HG03066 (cell line): ENCODE results near the gene PDSS1.
"Not testable (repeated sequence)": the region's sequence is repeated elsewhere in the genome, so short reads cannot be mapped to it uniquely, and the experiment has no call there.

Source experiments
- ATAC-seq: cut with Tn5 transposase; IDR thresholded peaks from one replicate; pipeline ENCODE4 v1.9.1; 2021; ENCODE audit warnings: low read depth; ENCODE audit not compliant: unreplicated experiment

The PDSS1 gene

DNA sequence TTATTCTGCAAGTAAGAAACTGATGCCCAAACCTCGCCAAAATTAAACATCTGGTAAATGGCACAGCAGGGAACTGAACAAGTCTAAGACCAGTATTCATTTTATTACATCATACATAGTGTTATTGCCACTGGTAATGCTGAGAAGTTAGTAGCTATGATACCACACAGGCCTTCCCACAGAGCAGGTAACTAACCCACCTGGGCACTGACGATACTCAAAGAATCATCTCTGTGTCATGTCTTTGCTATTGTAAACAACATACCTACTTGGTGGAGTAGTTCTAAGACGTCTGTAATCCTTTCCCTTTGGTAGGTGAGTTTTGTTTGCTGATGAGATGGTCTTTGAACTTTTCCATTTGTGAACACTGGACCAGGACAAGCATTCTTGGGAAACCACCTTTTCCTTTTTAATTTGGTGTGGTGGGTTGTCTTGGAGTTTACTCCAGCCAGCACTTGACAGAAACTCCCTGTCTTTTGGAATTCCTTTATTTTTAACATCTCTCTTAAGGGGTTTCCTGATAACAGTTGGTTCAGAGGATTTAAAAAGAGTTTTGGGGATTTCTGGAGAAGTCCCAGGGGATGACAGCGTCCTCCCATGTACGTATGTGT lies 40.9 kb downstream of the PDSS1 start:
- no peak for ATAC-seq

DNA sequence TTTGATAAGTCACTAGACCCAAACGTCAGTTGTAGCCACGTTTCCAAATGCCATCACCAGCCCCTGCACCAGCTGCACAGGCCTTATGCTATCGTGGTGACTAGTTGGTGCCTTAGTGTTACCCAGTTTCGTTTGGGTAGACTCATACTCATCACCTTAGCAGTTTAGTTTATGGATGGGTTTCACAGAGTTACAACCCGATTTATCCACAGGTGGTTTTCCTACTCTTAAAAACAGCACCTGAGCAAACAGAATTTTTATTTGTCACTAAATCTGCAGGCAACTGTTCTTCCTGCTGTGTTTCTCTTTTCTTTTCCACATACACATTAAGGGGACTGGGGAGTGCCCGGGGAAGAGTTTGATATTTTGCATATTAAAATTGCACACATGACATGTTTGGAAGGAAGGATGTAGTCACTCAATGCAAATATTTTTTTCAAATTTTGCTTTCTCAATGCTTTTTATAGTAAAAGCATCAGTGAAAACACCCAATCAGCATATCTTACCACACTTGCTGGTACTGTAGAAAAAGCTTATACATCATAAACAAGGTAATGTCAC lies 41.6 kb downstream of the PDSS1 start:
- ATAC-seq = peak; percentile 29

DNA sequence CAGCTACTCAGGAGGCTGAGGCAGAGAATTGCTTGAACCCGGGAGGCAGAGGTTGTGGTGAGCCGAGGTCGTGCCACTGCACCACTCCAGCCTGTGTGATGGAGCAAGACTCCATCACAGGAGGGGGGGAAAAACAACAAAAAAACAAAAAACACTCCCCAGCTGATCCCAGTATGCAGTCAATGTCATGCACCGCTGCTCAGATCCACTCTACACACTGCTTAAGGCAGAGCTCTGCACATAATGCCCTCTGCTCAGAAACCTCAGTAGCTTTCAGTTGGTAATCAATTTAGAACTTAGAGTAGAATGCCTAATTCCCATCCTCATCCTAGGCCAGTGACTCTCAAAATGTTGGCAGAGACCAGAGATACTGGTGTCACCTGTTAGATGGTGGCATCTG lies 43.9 kb downstream of the PDSS1 start:
- no peak for ATAC-seq

DNA sequence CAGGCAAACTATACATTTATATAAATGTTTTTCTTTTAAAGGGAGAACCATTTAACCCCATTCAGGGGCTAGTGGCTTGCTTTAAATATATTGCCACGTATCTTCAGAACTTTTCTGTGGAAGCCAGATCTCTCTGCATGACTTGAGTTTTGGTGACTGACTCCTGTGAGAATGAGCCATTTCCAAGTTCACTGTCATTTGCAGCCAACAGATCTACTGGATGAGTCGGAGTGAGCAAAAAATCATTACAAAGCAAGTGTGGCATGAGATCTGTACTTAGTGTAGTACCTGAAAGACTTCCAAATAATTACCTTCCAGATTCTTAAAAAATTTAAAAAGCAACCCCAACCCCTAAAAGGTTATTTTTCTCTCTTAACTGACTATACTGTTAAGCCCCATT lies 45.6 kb downstream of the PDSS1 start:
- no peak for ATAC-seq

DNA sequence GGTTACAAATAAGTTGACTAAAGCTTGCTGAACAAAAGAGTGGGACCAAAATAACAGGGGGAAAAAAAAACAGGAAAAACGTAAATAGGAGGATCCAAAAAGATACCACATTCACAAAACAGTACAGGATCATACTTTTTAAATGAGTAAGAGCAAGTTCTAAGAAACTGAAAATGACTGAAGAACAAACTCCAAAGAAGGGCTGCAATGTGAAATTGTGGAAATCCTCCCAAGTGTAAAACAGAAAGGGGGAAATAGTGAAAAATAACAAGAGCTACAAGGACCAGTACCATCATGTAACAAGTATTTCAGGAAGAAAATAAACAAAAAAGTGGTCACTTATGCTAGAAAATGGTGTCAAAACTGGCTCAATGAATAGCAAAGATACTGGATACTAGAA lies 46.3 kb downstream of the PDSS1 start:
- no peak for ATAC-seq

DNA sequence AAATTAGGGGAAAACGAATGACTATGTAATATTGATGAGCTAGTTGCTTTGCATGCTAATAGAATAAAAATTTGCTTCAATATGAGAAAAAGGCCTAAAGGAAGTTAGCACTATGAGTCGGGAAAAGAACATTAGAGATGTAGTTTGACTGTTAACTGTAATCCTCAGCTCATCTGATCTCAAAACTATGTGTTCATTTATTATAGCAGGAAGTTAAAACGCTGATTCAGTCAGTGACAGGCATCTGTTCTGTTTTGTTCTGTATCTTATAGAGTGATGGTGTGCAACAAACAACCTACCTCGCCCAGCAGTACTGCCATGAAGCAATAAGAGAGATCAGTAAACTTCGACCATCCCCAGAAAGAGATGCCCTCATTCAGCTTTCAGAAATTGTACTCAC lies 48.6 kb downstream of the PDSS1 start:
- ATAC-seq = no peak

DNA sequence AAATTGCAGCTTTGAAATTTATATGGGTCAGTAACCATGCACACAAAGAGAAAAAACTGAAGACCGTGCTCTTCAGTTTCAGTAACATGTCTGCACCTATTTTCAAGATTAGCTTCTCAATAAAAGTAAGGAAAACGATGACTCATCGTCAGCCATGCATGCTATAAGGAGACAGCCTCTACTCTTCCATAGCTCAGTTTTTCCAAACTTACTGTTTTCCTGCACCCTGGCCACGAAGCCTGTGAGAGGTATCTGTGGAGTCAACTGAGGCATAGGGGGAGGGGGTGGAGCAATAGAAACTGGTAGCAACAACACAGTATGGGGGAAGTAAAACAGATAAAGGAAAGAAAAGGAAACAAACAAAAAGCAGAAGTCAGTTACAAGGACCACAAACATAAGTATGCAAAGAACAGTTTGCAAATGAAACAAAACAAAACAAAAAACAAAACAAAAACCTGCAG lies 58.0 kb downstream of the PDSS1 start:
- ATAC-seq = peak; percentile 95

DNA sequence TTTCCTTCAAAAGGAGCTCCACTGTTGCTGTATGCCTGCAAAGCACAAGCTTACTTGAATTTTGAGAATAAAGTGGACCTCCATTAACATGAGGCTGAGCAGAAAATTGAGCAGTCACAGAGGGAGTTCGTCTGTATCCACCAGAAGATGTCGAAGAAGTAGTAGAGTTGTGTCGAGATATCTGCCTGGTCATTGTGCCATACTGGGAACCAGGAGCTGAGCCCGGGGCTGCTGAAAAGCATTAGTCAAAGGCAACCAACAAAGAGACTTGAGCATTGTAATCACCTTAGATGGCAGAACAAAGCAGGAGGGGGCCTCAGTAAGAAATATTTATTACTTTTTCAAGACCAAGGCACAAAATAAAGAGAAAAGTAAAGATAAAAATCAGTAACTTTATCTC lies 61.5 kb downstream of the PDSS1 start:
- no peak for ATAC-seq

DNA sequence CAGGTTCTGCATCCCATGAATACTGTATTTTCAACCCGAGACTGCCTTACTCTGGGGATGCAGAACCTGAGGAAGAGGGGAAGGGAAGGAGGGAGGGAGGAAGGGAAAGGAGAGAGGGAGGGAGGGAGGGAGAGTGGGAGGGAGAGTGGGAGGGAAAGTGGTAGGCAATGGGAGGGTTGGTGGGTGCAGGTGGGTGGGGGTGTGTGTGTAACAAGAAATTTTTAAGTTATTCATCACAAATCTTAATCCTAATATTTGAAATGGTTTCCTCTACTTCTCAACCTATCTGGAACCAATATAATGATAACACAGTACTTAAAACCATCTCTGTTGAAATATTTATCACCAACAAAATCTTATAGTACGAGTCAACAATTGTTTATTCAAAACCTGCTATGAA lies 68.0 kb downstream of the PDSS1 start:
- no peak for ATAC-seq

DNA sequence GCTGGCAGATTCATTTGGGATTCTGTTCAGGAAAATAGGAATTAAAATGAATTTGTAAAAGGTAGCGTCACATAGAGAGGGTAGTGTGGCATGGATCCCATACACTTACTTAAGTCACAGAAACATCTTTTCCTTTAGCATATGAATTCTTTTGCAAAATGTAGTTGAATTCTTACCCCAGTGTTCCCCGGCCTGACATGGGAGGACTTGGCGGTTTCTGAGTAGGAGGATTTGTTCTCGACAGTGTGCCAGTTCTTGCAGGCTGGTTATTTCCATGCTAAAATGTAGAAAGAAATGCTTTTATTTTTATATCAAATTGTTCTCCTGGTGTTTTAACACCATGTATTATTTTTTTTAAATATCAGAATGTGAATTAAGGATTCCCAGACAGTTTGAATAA lies 72.6 kb downstream of the PDSS1 start:
- no peak for ATAC-seq

DNA sequence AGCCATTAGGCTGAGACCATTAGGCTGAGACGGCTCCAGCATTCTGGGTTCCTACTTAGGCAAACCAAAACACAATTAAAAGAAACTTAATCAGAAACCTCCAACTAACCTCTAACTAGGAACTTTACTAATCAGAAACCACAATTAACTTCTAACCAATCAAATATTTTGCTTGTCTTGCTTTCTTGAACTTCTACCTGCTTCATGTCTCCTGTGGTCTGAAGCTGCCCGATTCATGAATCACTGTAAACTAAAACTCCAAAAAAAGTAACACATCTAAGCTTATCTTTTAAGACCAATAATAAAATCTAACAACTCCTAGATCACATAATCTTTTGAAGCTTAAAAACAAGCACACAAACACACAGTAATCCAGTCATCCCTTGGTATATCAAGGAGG lies 76.1 kb downstream of the PDSS1 start:
- ATAC-seq = no peak

DNA sequence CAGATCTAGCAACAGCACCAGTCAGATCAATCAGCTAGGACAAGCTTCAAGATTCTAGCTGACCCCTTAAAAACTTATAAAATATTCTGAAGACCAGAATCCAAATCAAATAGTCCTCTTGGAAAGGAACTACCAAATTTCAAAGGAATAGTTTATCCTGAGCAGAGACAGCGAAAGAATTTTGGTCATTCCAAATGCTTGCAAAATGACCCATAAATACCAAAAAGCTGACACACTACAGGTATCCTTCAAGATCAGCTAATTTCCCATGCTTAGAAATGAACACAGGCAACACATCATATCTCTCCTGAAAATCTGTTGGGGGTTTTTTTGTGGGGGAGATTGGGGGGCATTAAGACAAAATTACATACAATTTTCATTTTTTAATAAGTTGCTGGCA lies 78.8 kb downstream of the PDSS1 start:
- no peak for ATAC-seq

DNA sequence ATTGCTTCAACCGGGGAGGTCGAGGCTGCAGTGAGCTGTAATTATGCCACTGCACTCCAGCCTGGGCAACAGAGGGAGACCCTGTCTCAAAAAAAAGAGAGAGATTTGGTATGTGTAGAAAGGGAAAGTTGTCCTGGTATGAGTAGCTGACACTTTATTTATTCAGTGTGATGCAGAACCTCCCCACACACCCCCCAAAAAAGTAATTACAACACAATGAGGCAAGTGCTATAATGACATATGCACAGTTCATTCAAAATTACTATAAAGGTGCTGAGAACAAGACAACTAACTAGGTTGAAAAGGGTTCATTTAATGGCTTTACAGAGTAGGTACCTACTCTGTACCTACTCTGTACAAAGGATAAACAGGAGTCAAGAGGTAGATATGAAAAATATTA lies 80.2 kb downstream of the PDSS1 start:
- ATAC-seq = no peak

DNA sequence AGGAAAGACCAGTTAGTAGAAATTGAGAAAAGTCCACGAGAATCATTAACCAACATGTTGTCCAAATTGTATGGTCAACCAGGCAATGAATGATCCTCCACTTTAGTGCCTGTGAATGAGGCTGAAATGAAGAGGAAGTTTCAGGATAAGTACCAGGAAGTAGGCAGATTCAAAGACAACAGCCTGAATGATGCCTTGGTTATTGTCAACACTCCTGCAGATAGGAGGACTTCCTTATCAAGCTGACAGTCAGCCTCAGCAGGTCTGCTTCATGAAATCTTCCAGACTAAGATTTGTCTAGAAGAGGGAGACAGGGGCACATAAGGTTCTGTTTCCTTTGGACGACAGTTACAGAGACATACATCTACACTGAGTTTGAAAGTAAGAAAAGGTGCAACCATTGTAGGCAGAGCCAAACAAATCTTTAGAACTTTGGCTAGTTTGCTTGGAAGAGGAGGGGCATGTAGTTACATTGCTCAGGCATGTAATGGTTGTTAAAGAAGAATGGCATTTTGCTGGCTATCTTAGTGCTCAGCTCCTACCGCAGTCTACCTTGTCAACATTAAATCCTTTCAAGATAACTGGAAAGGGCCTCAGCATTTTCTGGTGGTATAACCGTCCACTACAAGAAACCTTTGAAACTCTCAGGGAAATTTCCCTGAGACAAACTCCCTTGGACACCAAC lies 81.8 kb downstream of the PDSS1 start:
- no peak for ATAC-seq

DNA sequence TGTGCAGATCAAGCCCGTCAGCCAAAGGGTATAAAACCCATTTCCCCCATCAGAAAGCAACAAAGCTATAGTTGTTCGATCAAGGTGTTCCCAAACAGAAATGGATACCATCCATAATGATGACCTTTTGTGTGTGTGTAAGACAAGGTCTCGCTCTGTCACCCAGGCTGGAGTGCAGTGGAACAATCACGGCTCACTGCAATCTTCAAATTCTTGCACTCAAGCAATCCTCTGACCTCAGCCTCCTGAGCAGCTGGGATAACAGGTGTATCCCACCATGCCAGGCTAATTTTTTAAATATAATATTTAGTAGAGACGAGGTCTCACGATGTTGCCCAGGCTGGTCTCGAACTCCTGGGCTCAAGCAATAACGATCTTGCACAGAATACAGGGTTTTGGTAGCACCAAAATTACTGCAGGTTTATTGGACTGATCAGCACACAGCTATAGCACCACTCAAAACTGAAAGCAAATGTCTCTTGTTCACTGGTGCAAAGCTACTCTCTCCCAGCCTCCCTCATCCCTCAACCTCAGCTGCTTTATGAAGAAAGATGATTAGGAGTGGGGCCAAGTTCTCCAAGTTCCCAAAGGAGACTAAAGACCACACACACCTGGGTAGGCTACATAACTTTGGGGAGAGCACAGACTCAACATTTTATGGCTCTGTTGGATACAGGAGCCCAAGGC lies 82.7 kb downstream of the PDSS1 start:
- ATAC-seq = no peak

DNA sequence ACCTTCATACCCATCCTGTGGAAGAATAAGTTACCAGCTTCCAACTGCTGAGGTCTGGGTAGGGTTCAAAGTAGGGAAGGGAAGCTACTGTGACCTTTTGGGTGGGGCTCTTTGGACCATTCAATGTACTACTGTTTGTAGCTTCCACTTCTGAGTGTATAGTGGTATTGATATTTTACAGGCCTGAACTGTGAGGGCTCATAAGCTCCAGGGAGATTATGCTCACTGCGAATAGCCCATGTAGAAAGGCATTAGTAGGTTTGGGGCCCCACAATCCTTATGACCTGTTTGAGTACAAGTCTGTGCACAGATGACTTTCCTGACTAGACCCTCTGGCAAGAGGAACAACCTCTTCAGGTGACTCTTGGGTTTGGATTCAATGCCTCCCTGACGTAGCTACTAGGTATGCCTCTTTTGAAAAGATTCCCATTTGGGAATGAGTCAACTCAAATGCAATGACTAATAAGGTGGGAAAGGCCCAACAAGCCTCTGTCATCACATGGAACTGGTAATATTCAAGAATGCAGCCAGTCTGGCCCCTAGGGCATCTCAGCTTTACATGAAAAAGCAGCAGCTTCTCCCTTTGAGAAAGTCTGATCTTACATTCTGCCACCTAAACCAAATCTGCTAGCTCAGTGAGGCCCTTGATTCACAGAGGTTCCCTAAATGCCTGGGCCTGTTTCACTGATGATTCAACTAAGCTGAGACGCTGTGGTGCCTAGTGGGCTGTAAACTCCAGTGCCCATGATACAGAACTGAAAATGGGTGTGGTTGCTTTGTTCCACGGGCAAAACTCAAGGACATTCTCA lies 83.5 kb downstream of the PDSS1 start:
- peak; percentile 69 for ATAC-seq

DNA sequence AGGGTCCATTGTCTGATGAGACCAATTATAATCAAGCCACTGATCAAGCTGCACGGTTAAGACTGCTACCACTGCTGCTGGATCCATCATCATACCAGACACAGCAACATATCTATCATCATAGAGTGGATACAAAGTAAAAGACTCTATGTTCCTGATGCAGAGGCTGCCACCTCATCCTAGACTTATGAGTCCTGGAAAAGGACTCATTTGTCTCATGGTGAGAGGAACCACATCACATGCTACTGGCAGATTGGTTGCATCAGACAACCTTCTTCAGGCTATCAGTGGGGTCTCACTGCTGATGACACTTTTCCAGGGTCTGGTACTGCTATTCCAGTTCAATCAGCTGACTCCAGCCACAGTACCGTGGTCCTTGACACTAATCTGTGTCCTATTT lies 84.3 kb downstream of the PDSS1 start:
- ATAC-seq = no peak

DNA sequence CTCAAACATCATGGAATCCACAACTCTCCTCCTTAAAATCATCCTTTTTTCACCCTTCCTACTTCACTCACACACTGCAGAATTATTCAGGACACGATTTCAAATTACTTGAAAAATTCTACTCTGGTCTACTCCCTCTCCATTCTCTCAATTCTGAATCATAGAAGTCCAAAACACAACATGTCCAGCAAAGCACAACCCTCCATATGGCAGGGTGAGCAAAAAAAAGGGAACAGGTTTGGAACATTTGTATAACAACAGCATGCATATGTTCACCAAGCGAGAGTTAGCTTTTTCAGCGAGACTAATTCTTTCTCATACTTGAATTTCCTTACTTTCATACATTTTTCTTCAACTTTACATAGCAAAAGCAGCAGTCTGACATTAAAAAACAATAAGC lies 89.9 kb downstream of the PDSS1 start:
- ATAC-seq = no peak

DNA sequence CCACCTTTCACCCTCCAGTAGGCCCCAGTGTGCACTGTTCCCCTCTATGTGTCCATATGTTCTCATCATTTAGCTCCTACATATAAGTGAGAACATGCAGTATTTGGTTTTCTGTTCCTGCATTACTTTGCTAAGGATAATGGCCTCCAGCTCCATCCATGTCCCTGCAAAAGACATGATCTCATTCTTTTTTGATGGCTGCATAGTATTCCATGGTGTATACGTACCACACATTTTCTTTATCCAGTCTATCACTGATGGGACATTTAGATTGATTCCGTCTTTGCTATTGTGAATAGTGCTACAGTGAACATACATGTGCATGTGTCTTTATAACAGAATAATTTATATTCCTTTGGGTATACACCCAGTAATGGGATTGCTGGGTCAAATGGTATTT lies 92.3 kb downstream of the PDSS1 start:
- ATAC-seq = not testable (repeated sequence)

DNA sequence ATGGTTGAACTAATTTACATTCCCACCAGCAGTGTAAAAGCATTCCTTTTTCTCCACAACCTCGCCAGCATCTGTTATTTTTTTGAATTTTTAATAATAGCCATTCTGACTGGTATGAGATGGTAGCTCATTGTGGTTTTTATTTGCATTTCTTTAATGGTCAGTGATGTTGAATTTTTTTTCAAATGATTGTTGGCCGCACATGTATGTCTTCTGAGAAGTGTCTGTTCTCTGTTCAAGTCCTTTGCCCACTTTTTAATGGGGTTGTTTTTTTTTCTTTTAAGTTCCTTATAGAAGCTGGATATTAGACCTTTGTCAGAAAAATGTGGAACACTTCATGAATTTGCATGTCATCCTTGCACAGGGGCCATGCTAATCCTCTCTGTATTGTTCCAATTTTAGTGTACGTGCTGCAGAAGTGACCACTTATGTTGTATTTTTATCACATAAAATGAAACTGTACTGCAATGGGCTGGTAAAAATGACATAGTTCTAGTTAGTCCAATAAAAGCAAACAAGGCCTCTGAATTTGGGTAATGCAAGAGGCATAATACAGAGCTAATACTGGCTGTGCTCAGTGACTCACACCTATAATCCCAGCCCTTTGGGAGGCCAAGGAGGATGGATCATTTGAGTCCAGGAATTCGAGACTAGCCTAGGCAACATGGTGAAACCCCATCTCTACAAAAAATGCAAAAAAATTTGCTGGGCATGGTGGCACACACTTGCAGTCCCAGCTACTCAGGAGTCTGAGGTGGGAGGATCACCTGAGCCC lies 92.9 kb downstream of the PDSS1 start:
- no peak for ATAC-seq
